GM23338 (cell line): Measurements from ENCODE around the gene EN2. TPM values are rescaled to one million over a fixed set of nuclear protein-coding genes. Genes with fewer than 3 reads are reported as not detected.

ENCODE experiments used
- ATAC-seq: fragments of 200-7000 bp; cut with Tn5 transposase; 3 replicates; pipeline ENCODE4 v1.9.1; 2020
- DNase-seq: peaks from one replicate; pipeline ENCODE4 v3.0.0-alpha.2; 2015; ENCODE audit warnings: low spot score
- H2AFZ ChIP-seq: fragments of 200-600 bp; sonication (generic); 2 replicates; pipeline ENCODE4 v1.8.0; 2016; ENCODE audit warnings: antibody characterized with exemption, mild to moderate bottlenecking, moderate library complexity
- H3F3A ChIP-seq: fragments of 200-600 bp; sonication (generic); replicated peaks from 2 replicates; pipeline ENCODE4 v1.8.0; 2017; ENCODE audit warnings: antibody characterized with exemption, mixed run types, low read depth
- H3K27ac ChIP-seq: fragments of 200-600 bp; sonication (generic); 2 replicates; pipeline ENCODE4 v1.6.1; 2016; ENCODE audit warnings: low read depth
- H3K27me3 ChIP-seq: fragments of 200-600 bp; sonication (generic); 2 replicates; pipeline ENCODE4 v1.8.0; 2016; ENCODE audit warnings: mild to moderate bottlenecking, mixed run types, moderate library complexity; ENCODE audit not compliant: insufficient read depth
- H3K36me3 ChIP-seq: fragments of 200-600 bp; sonication (generic); 2 replicates; pipeline ENCODE4 v1.8.0; 2016; ENCODE audit warnings: mild to moderate bottlenecking; ENCODE audit not compliant: insufficient read depth
- H3K4me1 ChIP-seq: fragments of 200-600 bp; sonication (generic); 2 replicates; pipeline ENCODE4 v1.8.0; 2016; ENCODE audit warnings: mild to moderate bottlenecking, moderate library complexity; ENCODE audit not compliant: insufficient read depth
- H3K4me2 ChIP-seq: fragments of 200-600 bp; sonication (generic); 2 replicates; pipeline ENCODE4 v1.7.1; 2017; ENCODE audit warnings: mixed run types
- H3K4me3 ChIP-seq: fragments of 200-600 bp; sonication (generic); 2 replicates; pipeline ENCODE4 v1.6.1; 2016; ENCODE audit warnings: mixed run types
- H3K79me2 ChIP-seq: fragments of 200-600 bp; sonication (generic); replicated peaks from 2 replicates; pipeline ENCODE4 v1.8.0; 2017; ENCODE audit warnings: mild to moderate bottlenecking; ENCODE audit not compliant: insufficient read depth
- H3K9me2 ChIP-seq: fragments of 200-600 bp; sonication (generic); 2 replicates; pipeline ENCODE4 v1.8.0; 2017; ENCODE audit not compliant: insufficient read depth
- H4K20me1 ChIP-seq: fragments of 200-600 bp; sonication (generic); replicated peaks from 2 replicates; pipeline ENCODE4 v1.8.0; 2017; ENCODE audit warnings: mild to moderate bottlenecking; ENCODE audit not compliant: insufficient read depth
- H3K27ac Mint-ChIP-seq: 2 replicates; pipeline ENCODE4 v1.8.0; 2020; ENCODE audit warnings: inconsistent platforms, mild to moderate bottlenecking, moderate library complexity, mixed read lengths
- H3K27me3 Mint-ChIP-seq: 3 replicates; pipeline ENCODE4 v1.8.0; 2022; ENCODE audit warnings: low read depth, mild to moderate bottlenecking, moderate library complexity, mixed read lengths, inconsistent platforms; ENCODE audit not compliant: insufficient read depth, poor library complexity
- H3K36me3 Mint-ChIP-seq: 3 replicates; pipeline ENCODE4 v1.8.0; 2021; ENCODE audit warnings: low read depth, mild to moderate bottlenecking, inconsistent platforms, moderate library complexity, mixed read lengths
- H3K4me1 Mint-ChIP-seq: 3 replicates; pipeline ENCODE4 v1.8.0; 2020; ENCODE audit warnings: mild to moderate bottlenecking, inconsistent platforms, mixed read lengths
- H3K4me3 Mint-ChIP-seq: 3 replicates; pipeline ENCODE4 v1.8.0; 2021; ENCODE audit warnings: moderate library complexity, mild to moderate bottlenecking, inconsistent platforms, mixed read lengths
- H3K9me3 Mint-ChIP-seq: 3 replicates; pipeline ENCODE4 v1.8.0; 2020; ENCODE audit warnings: moderate library complexity, mild to moderate bottlenecking, inconsistent platforms, mixed read lengths
- CREB1 ChIP-seq: fragments of 250-450 bp; sonication (Bioruptor Pico); IDR thresholded peaks from 2 replicates; pipeline ENCODE4 v1.5.0; 2020; ENCODE audit warnings: low read depth, mild to moderate bottlenecking, moderate library complexity
- EZH2 ChIP-seq: fragments of 200-600 bp; sonication (generic); IDR thresholded peaks from one replicate; pipeline ENCODE4 v1.8.0; 2017; ENCODE audit warnings: antibody characterized with exemption, mild to moderate bottlenecking, low read depth; ENCODE audit not compliant: unreplicated experiment
- EZH2phosphoT487 ChIP-seq: fragments of 200-600 bp; sonication (generic); IDR thresholded peaks from one replicate; pipeline ENCODE4 v1.8.1; 2018; ENCODE audit warnings: antibody characterized with exemption; ENCODE audit not compliant: unreplicated experiment
- NANOG ChIP-seq: IDR thresholded peaks from 2 replicates; pipeline ENCODE4 v1.6.1; 2016; ENCODE audit warnings: antibody characterized with exemption, borderline replicate concordance
- POLR2AphosphoS5 ChIP-seq: IDR thresholded peaks from 2 replicates; pipeline ENCODE4 v1.6.1; 2016; ENCODE audit warnings: antibody characterized with exemption, low read depth
- ZNF114 ChIP-seq: fragments of 250-450 bp; sonication (Bioruptor Pico); IDR thresholded peaks from 2 replicates; pipeline ENCODE4 v1.5.0; 2020; ENCODE audit warnings: mild to moderate bottlenecking, moderate library complexity
- ZNF331 ChIP-seq: fragments of 250-450 bp; sonication (Bioruptor Pico); IDR thresholded peaks from 2 replicates; pipeline ENCODE4 v1.5.0; 2020; ENCODE audit warnings: low read depth, mild to moderate bottlenecking, moderate library complexity
- polyA plus RNA-seq: library from polyadenylated mRNA; unstranded; fragments of >200 nt; fragmentation: Nextera tagmentation; extraction: Ambion mirVana; gene quantifications from 2 replicates; pipeline ENCODE4 v1.2.1, GENCODE V29; 2016
- total RNA-seq: library from RNA; depleted of rRNA; stranded (reverse); fragments of >200 nt; shearing (Covaris generic); gene quantifications from 2 replicates; pipeline ENCODE4 v1.2.3, GENCODE V29; 2014
- TF ChIP-seq, protein P1 (sequence below): IDR thresholded peaks from 2 replicates; pipeline ENCODE4 v1.6.1; 2016; ENCODE audit warnings: antibody characterized with exemption
- TF ChIP-seq, protein P2 (sequence below): IDR thresholded peaks from one replicate; pipeline ENCODE4 v1.6.1; 2018; ENCODE audit warnings: antibody characterized with exemption; ENCODE audit not compliant: unreplicated experiment
- TF ChIP-seq, protein P3 (sequence below), 2 experiments: fragments of 200-600 bp in 1 of 2; sonication (generic) in 1 of 2; conservative IDR thresholded peaks; 2 replicates each; pipeline versions ENCODE4 v1.5.1 to v1.6.1; 2016 to 2017; ENCODE audit warnings: antibody characterized with exemption in 2 of 2, low read depth in 2 of 2, mild to moderate bottlenecking in 2 of 2, moderate library complexity in 1 of 2
- TF ChIP-seq, protein P4 (sequence below): fragments of 250-450 bp; sonication (Bioruptor Pico); IDR thresholded peaks from 2 replicates; pipeline ENCODE4 v1.5.0; 2020; ENCODE audit warnings: mild to moderate bottlenecking, moderate library complexity

The EN2 gene
- total and polyA plus RNA-seq, 2 experiments from 2014 or later: not detected

DNA sequence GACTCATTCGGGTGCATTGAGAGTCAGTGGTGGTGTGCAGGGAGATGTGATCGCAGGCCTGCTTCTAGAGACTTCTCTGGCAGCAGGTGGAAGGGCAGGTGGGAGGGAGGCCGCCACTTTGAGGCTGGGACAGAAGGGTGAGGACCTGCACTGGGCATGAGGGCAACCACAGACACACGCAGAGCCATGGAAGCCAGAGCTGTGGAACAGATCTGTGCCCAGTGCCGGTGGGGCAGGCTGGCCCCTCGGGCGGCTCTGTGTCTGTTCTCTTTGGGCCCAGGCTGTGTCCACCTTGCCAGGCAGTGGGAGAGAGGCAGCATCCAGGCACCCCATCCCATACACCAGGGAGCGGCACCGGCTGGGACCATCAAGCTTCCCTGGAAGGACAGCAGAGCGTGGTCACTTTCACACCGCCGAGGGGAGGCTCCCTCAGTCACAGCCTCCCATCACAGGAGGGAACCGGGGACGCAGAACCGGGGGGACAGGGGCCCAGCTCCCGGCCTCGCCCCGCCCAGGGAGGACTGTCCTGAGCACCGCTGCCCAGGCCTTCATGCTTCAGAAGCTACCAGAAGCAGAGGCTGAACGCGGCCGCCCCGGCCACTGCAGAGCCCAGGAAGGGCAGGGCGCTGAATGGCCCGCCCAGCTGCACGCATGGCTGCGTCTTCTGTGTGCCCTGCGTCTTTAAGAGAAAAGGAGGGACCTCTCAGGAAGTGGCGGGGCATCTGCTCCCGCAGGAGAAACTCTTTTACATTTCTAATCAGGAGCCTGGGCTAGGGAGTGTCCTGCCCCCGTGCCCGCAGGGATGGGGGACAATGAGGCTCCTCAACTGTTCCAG, 32.1 kb downstream of the EN2 start:
- Histone ChIP-seq H3K4me1 (peaks cover 19% of the 10 kb centered on the region), H3K79me2 (no peaks in the 10 kb centered on the region), H3K36me3 (no peaks in the 10 kb centered on the region), H3F3A (0 out of 2 replicates have a peak, but pooled peaks cover 9% of the 10 kb centered on the region), H3K27me3 (peaks cover 66% of the 10 kb centered on the region), H2AFZ (peak overlapping the region; percentile 97), H3K4me2 (peak overlapping the region; percentile 86), H3K9me2 (no peaks in the 10 kb centered on the region), H3K27ac (no peak overlapping the region), H4K20me1 (no peaks in the 10 kb centered on the region), H3K4me3 (peak overlapping the region; percentile 73)
- H3K27me3 Mint-ChIP-seq: peaks cover 77% of the 10 kb centered on the region
- H3K4me3 Mint-ChIP-seq: peak overlapping the region; percentile 78
- ATAC-seq (peak; percentile 68), DNase-seq (peak; percentile 56)
- H3K36me3 Mint-ChIP-seq: no peaks in the 10 kb centered on the region
- no peaks in the 10 kb centered on the region; the same call in 2 of the 3 replicates for H3K9me3 Mint-ChIP-seq
- H3K27ac Mint-ChIP-seq: no peak overlapping the region
- peaks cover 25% of the 10 kb centered on the region for H3K4me1 Mint-ChIP-seq
- TF ChIP-seq EZH2 (no peak), ZNF331 (CRISPR knock-in tag) (no peak), ZNF114 (CRISPR knock-in tag) (no peak), EZH2phosphoT487 (no peak), NANOG (no peak), POLR2AphosphoS5 (no peak), CREB1 (CRISPR knock-in tag) (no peak)
- TF ChIP-seq, protein P1, sequence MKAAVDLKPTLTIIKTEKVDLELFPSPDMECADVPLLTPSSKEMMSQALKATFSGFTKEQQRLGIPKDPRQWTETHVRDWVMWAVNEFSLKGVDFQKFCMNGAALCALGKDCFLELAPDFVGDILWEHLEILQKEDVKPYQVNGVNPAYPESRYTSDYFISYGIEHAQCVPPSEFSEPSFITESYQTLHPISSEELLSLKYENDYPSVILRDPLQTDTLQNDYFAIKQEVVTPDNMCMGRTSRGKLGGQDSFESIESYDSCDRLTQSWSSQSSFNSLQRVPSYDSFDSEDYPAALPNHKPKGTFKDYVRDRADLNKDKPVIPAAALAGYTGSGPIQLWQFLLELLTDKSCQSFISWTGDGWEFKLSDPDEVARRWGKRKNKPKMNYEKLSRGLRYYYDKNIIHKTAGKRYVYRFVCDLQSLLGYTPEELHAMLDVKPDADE: no peak
- TF ChIP-seq, protein P2, sequence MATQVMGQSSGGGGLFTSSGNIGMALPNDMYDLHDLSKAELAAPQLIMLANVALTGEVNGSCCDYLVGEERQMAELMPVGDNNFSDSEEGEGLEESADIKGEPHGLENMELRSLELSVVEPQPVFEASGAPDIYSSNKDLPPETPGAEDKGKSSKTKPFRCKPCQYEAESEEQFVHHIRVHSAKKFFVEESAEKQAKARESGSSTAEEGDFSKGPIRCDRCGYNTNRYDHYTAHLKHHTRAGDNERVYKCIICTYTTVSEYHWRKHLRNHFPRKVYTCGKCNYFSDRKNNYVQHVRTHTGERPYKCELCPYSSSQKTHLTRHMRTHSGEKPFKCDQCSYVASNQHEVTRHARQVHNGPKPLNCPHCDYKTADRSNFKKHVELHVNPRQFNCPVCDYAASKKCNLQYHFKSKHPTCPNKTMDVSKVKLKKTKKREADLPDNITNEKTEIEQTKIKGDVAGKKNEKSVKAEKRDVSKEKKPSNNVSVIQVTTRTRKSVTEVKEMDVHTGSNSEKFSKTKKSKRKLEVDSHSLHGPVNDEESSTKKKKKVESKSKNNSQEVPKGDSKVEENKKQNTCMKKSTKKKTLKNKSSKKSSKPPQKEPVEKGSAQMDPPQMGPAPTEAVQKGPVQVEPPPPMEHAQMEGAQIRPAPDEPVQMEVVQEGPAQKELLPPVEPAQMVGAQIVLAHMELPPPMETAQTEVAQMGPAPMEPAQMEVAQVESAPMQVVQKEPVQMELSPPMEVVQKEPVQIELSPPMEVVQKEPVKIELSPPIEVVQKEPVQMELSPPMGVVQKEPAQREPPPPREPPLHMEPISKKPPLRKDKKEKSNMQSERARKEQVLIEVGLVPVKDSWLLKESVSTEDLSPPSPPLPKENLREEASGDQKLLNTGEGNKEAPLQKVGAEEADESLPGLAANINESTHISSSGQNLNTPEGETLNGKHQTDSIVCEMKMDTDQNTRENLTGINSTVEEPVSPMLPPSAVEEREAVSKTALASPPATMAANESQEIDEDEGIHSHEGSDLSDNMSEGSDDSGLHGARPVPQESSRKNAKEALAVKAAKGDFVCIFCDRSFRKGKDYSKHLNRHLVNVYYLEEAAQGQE: no peak
- TF ChIP-seq, protein P3, sequence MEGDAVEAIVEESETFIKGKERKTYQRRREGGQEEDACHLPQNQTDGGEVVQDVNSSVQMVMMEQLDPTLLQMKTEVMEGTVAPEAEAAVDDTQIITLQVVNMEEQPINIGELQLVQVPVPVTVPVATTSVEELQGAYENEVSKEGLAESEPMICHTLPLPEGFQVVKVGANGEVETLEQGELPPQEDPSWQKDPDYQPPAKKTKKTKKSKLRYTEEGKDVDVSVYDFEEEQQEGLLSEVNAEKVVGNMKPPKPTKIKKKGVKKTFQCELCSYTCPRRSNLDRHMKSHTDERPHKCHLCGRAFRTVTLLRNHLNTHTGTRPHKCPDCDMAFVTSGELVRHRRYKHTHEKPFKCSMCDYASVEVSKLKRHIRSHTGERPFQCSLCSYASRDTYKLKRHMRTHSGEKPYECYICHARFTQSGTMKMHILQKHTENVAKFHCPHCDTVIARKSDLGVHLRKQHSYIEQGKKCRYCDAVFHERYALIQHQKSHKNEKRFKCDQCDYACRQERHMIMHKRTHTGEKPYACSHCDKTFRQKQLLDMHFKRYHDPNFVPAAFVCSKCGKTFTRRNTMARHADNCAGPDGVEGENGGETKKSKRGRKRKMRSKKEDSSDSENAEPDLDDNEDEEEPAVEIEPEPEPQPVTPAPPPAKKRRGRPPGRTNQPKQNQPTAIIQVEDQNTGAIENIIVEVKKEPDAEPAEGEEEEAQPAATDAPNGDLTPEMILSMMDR (conservative IDR thresholded peaks at IDR 0.05; ENCODE audit: low read depth in 2 of 2): no peak
- TF ChIP-seq, protein P4, sequence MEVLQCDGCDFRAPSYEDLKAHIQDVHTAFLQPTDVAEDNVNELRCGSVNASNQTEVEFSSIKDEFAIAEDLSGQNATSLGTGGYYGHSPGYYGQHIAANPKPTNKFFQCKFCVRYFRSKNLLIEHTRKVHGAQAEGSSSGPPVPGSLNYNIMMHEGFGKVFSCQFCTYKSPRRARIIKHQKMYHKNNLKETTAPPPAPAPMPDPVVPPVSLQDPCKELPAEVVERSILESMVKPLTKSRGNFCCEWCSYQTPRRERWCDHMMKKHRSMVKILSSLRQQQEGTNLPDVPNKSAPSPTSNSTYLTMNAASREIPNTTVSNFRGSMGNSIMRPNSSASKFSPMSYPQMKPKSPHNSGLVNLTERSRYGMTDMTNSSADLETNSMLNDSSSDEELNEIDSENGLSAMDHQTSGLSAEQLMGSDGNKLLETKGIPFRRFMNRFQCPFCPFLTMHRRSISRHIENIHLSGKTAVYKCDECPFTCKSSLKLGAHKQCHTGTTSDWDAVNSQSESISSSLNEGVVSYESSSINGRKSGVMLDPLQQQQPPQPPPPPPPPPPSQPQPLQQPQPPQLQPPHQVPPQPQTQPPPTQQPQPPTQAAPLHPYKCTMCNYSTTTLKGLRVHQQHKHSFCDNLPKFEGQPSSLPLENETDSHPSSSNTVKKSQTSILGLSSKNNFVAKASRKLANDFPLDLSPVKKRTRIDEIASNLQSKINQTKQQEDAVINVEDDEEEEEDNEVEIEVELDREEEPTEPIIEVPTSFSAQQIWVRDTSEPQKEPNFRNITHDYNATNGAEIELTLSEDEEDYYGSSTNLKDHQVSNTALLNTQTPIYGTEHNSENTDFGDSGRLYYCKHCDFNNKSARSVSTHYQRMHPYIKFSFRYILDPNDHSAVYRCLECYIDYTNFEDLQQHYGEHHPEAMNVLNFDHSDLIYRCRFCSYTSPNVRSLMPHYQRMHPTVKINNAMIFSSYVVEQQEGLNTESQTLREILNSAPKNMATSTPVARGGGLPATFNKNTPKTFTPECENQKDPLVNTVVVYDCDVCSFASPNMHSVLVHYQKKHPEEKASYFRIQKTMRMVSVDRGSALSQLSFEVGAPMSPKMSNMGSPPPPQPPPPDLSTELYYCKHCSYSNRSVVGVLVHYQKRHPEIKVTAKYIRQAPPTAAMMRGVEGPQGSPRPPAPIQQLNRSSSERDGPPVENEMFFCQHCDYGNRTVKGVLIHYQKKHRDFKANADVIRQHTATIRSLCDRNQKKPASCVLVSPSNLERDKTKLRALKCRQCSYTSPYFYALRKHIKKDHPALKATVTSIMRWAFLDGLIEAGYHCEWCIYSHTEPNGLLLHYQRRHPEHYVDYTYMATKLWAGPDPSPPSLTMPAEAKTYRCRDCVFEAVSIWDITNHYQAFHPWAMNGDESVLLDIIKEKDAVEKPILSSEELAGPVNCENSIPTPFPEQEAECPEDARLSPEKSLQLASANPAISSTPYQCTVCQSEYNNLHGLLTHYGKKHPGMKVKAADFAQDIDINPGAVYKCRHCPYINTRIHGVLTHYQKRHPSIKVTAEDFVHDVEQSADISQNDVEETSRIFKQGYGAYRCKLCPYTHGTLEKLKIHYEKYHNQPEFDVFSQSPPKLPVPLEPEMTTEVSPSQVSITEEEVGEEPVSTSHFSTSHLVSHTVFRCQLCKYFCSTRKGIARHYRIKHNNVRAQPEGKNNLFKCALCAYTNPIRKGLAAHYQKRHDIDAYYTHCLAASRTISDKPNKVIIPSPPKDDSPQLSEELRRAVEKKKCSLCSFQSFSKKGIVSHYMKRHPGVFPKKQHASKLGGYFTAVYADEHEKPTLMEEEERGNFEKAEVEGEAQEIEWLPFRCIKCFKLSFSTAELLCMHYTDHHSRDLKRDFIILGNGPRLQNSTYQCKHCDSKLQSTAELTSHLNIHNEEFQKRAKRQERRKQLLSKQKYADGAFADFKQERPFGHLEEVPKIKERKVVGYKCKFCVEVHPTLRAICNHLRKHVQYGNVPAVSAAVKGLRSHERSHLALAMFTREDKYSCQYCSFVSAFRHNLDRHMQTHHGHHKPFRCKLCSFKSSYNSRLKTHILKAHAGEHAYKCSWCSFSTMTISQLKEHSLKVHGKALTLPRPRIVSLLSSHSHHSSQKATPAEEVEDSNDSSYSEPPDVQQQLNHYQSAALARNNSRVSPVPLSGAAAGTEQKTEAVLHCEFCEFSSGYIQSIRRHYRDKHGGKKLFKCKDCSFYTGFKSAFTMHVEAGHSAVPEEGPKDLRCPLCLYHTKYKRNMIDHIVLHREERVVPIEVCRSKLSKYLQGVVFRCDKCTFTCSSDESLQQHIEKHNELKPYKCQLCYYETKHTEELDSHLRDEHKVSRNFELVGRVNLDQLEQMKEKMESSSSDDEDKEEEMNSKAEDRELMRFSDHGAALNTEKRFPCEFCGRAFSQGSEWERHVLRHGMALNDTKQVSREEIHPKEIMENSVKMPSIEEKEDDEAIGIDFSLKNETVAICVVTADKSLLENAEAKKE (CRISPR knock-in tag): no peak
